GM18873 (cell line): ENCODE data around the gene UNC5B.

Source experiments
- ATAC-seq: cut with Tn5 transposase; IDR thresholded peaks from one replicate; pipeline ENCODE4 v1.9.1; 2021; ENCODE audit warnings: mild to moderate bottlenecking, moderate library complexity, moderate number of reproducible peaks; ENCODE audit not compliant: unreplicated experiment, low FRiP score

UNC5B gene

GRCh38 chr10:71333129-71333887 lies 120.9 kb downstream of the UNC5B start:
- no peak for ATAC-seq

GRCh38 chr10:71334221-71334791 lies 121.9 kb downstream of the UNC5B start:
- no peak for ATAC-seq

- ATAC-seq = no peak
Observed at GRCh38 chr10:71335173-71335708, 122.9 kb downstream of the UNC5B start.

- ATAC-seq = no peak
Observed at GRCh38 chr10:71336632-71337031, 124.3 kb downstream of the UNC5B start.

- ATAC-seq = no peak
Observed at GRCh38 chr10:71337219-71337701, 124.9 kb downstream of the UNC5B start.

GRCh38 chr10:71338728-71339495 lies 126.5 kb downstream of the UNC5B start:
- ATAC-seq = no peak

- no peak for ATAC-seq
Observed at GRCh38 chr10:71339796-71340589, 127.6 kb downstream of the UNC5B start.

- no peak for ATAC-seq
Observed at GRCh38 chr10:71342573-71343391, 130.4 kb downstream of the UNC5B start.

- ATAC-seq = no peak
Observed at GRCh38 chr10:71343392-71343773, 131.0 kb downstream of the UNC5B start.

GRCh38 chr10:71344154-71344925 lies 132.0 kb downstream of the UNC5B start:
- no peak for ATAC-seq

GRCh38 chr10:71344993-71345480 lies 132.7 kb downstream of the UNC5B start:
- ATAC-seq = no peak

- no peak for ATAC-seq
Observed at GRCh38 chr10:71345694-71346093, 133.3 kb downstream of the UNC5B start.

- ATAC-seq = no peak
Observed at GRCh38 chr10:71346731-71347130, 134.4 kb downstream of the UNC5B start.

- no peak for ATAC-seq
Observed at GRCh38 chr10:71347587-71348395, 135.4 kb downstream of the UNC5B start.

- no peak for ATAC-seq
Observed at GRCh38 chr10:71348850-71349249, 136.5 kb downstream of the UNC5B start.

GRCh38 chr10:71349406-71349805 lies 137.0 kb downstream of the UNC5B start:
- ATAC-seq = no peak

GRCh38 chr10:71351087-71351486 lies 138.7 kb downstream of the UNC5B start:
- ATAC-seq = no peak
